Gastroesophageal sphincter (tissue), 3 donors: ENCODE data around the gene PAX4.

ENCODE experiments used
- EP300 ChIP-seq: sonication (generic); formaldehyde crosslinking; IDR thresholded peaks from one replicate; pipeline ENCODE4 v1.6.1; 2017; ENCODE audit warnings: antibody characterized with exemption, mild to moderate bottlenecking
- POLR2A ChIP-seq, 2 donors: fragments of 450-650 bp; IDR thresholded peaks; one replicate each; pipeline ENCODE4 v1.6.1; 2017; ENCODE audit warnings: antibody characterized with exemption in 2 of 2, mild to moderate bottlenecking in 2 of 2, moderate library complexity in 1 of 2
- TF ChIP-seq, protein P1 (sequence below), 4 experiments: fragments of 200-600 bp in 2 of 4; fragments of 450-650 bp in 2 of 4; sonication (generic) in 1 of 4; IDR thresholded peaks; one replicate each; pipeline ENCODE4 v1.5.1; 2017 to 2019; ENCODE audit warnings: antibody characterized with exemption in 4 of 4, mild to moderate bottlenecking in 2 of 4, moderate library complexity in 2 of 4

DNA sequence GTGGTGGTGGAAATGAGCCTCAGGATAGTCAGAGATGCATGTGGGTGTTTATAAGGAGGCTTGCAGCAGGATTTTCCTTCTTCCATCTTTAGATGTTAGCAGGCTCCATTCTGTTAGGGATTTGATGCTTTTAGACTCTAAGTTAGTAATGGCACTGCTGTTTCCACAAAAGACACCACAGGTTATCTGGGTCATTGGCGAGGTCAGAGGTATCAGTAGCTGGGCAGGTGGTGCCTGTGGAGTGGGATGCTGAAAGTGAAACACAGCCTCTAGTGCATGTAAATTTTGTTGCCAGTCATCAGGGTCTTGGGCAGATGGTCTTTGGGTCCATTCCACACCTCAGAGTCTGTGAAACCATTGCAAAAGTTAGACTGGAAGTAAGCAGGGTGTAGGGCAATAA is 833 bp upstream of the PAX4 start:
- TF ChIP-seq, protein P1, sequence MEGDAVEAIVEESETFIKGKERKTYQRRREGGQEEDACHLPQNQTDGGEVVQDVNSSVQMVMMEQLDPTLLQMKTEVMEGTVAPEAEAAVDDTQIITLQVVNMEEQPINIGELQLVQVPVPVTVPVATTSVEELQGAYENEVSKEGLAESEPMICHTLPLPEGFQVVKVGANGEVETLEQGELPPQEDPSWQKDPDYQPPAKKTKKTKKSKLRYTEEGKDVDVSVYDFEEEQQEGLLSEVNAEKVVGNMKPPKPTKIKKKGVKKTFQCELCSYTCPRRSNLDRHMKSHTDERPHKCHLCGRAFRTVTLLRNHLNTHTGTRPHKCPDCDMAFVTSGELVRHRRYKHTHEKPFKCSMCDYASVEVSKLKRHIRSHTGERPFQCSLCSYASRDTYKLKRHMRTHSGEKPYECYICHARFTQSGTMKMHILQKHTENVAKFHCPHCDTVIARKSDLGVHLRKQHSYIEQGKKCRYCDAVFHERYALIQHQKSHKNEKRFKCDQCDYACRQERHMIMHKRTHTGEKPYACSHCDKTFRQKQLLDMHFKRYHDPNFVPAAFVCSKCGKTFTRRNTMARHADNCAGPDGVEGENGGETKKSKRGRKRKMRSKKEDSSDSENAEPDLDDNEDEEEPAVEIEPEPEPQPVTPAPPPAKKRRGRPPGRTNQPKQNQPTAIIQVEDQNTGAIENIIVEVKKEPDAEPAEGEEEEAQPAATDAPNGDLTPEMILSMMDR (IDR thresholded peaks at IDR 0.05) = no peak
- no peak for TF ChIP-seq EP300
- TF ChIP-seq POLR2A (IDR thresholded peaks at IDR 0.05) = no peak
